HG03025 (cell line): Measurements from ENCODE around the gene MYOZ2.

Experiments used
- ATAC-seq: cut with Tn5 transposase; IDR thresholded peaks from one replicate; pipeline ENCODE4 v1.9.1; 2021; ENCODE audit warnings: mild to moderate bottlenecking, moderate library complexity; ENCODE audit not compliant: unreplicated experiment, low FRiP score

The MYOZ2 gene

GRCh38 chr4:119233191-119233590 is 97.6 kb downstream of the MYOZ2 start:
- ATAC-seq: no peak

GRCh38 chr4:119233750-119234149 is 98.1 kb downstream of the MYOZ2 start:
- ATAC-seq: no peak

GRCh38 chr4:119237201-119237600 is 101.6 kb downstream of the MYOZ2 start:
- no peak for ATAC-seq
